Thyroid gland (tissue), 4 donors: ENCODE data around the gene NUDT22. TPM values are rescaled to one million over a fixed set of nuclear protein-coding genes. Genes with fewer than 3 reads are reported as not detected.

Experiments
- DNase-seq, 2 donors: peaks; one replicate each; pipeline ENCODE4 v3.0.0-alpha.2; 2019
- H3K27ac ChIP-seq, 3 donors: fragments of 200-600 bp; sonication (generic); 1 replicate in 2 of 3; 2 replicates in 1 of 3; pipeline ENCODE4 v1.5.1; 2016 to 2019; ENCODE audit warnings: mild to moderate bottlenecking in 1 of 3, moderate library complexity in 1 of 3
- H3K27me3 ChIP-seq: fragments of 200-600 bp; sonication (generic); one replicate; pipeline ENCODE4 v1.5.1; 2019
- H3K36me3 ChIP-seq, 2 donors: fragments of 200-600 bp; sonication (generic); one replicate each; pipeline ENCODE4 v1.5.1; 2016 to 2019
- H3K4me1 ChIP-seq, 2 donors: fragments of 200-600 bp; sonication (generic); one replicate each; pipeline ENCODE4 v1.5.1; 2017 to 2019
- H3K4me3 ChIP-seq, 3 donors: fragments of 200-600 bp; sonication (generic); replicated peaks in 1 of 3; 1 replicate in 2 of 3; 2 replicates in 1 of 3; pipeline ENCODE4 v1.5.1; 2016; ENCODE audit warnings: mild to moderate bottlenecking in 1 of 3
- H3K9me3 ChIP-seq: fragments of 200-600 bp; sonication (generic); one replicate; pipeline ENCODE4 v1.5.1; 2017
- CTCF ChIP-seq, 6 experiments: fragments of 200-600 bp in 3 of 6; fragments of 450-650 bp in 3 of 6; sonication (generic) in 3 of 6; IDR thresholded peaks; one replicate each; pipeline ENCODE4 v1.5.1; 2016 to 2019; ENCODE audit warnings: antibody characterized with exemption in 6 of 6, mild to moderate bottlenecking in 2 of 6, inconsistent platforms in 1 of 6, moderate library complexity in 1 of 6
- POLR2A ChIP-seq, 2 donors: fragments of 450-650 bp; IDR thresholded peaks; one replicate each; pipeline ENCODE4 v1.6.1; 2017; ENCODE audit warnings: antibody characterized with exemption in 2 of 2, mild to moderate bottlenecking in 2 of 2, moderate library complexity in 1 of 2
- WGBS, 2 donors: methylation state at CpG; one replicate each; pipeline ENCODE4 v1.1.5; 2017; 5-methylcytosine and 5-hydroxymethylcytosine counted together
- intact Hi-C: fragments of 100-400 bp; cut with DNase I; formaldehyde crosslinking; loops from one replicate; pipeline ENCODE4 v1.15.1; 2023
- total RNA-seq, 4 donors: library from RNA; depleted of rRNA; stranded (reverse); fragments of >200 nt; gene quantifications; one replicate each; pipeline ENCODE4 v1.2.3, GENCODE V29; 2016

The NUDT22 gene
- total RNA-seq, 4 donors from 2014 or later, result 65.6 to 109 (median 94.4) TPM

- no peak overlapping the region for H3K4me3 ChIP-seq
- intact Hi-C loops, result no loop called here
- 63 to 70% methylated on average over 3 of the region's 3 CpGs for WGBS, 2 donors
These were observed 1.4 kb downstream of the NUDT22 start for GRCh38 chr11:64227405-64227956.

GRCh38 chr11:64229090-64229743 is 3.1 kb downstream of the NUDT22 start:
- no peaks in the 10 kb centered on the region for H3K27me3 ChIP-seq
- H3K4me1 ChIP-seq, result peaks cover 47 to 65% of the 10 kb centered on the region in 2 donors
- H3K9me3 ChIP-seq, result no peaks in the 10 kb centered on the region
- WGBS, 2 donors, result 90 to 93% methylated on average over 9 to 11 of the region's 12 CpGs
- no peak for TF ChIP-seq CTCF (IDR thresholded peaks at IDR 0.05)
- no peak for TF ChIP-seq POLR2A (IDR thresholded peaks at IDR 0.05)
- peak overlapping the region in 2 of 3 donors; percentile 72 to 90 for H3K27ac ChIP-seq
- no peak overlapping the region for H3K4me3 ChIP-seq
- intact Hi-C loops, result no loop called here
- no peaks in the 10 kb centered on the region for H3K36me3 ChIP-seq
- no peak for DNase-seq

More at GRCh38 chr11:64227405-64227956, 1.4 kb downstream of the NUDT22 start:
- H3K9me3 ChIP-seq, result no peaks in the 10 kb centered on the region
- peak overlapping the region; percentile 68 to 92 (median 87) for H3K27ac ChIP-seq
- no peaks in the 10 kb centered on the region for H3K36me3 ChIP-seq
- no peak for TF ChIP-seq CTCF (IDR thresholded peaks at IDR 0.05)
- no peak for TF ChIP-seq POLR2A (IDR thresholded peaks at IDR 0.05)
- no peaks in the 10 kb centered on the region for H3K27me3 ChIP-seq
- H3K4me1 ChIP-seq, result peaks cover 37 to 49% of the 10 kb centered on the region in 2 donors
- DNase-seq, result no peak

- DNase-seq, result no peak
- 26 to 40% methylated on average over 12 of the region's 13 CpGs for WGBS, 2 donors
- peaks cover 47 to 65% of the 10 kb centered on the region in 2 donors for H3K4me1 ChIP-seq
These were observed 3.7 kb downstream of the NUDT22 start for GRCh38 chr11:64229744-64230170.

GRCh38 chr11:64230171-64230984 is 4.3 kb downstream of the NUDT22 start, which contains the start of gene DNAJC4:
Gene DNAJC4, plus strand, starts transcription at chr11:64230548. Its CDS starts 307 bp downstream, at chr11:64230855.
- H3K9me3 ChIP-seq, result no peaks in the 10 kb centered on the region
- DNase-seq, result peak; percentile 96 to 97
- peak within 1 kb of the TSS; percentile 54 to 83 (median 74) for H3K4me3 ChIP-seq
- TF ChIP-seq CTCF (IDR thresholded peaks at IDR 0.05) (no peak), POLR2A (IDR thresholded peaks at IDR 0.05) (peak in 1 of 2 donors; percentile 75)
- intact Hi-C loops, result no loop called here
- WGBS, 2 donors, result 1% methylated on average over 28 to 33 of the region's 62 CpGs
- H3K27me3 ChIP-seq, result no peaks in the 10 kb centered on the region
- H3K27ac ChIP-seq, result peak within 1 kb of the TSS; percentile 72 to 90 (median 79)
- H3K4me1 ChIP-seq, result peaks cover 45 to 64% of the 10 kb centered on the region in 2 donors
- no peaks in the 10 kb centered on the region for H3K36me3 ChIP-seq

More at GRCh38 chr11:64229744-64230170, 3.7 kb downstream of the NUDT22 start:
- Histone ChIP-seq H3K4me3 (peak overlapping the region in 1 of 3 donors; percentile 54), H3K27me3 (no peaks in the 10 kb centered on the region), H3K36me3 (no peaks in the 10 kb centered on the region), H3K27ac (peak overlapping the region; percentile 72 to 90 (median 79)), H3K9me3 (no peaks in the 10 kb centered on the region)
- intact Hi-C loops, result no loop called here
- TF ChIP-seq CTCF (IDR thresholded peaks at IDR 0.05) (no peak), POLR2A (IDR thresholded peaks at IDR 0.05) (no peak)
